NOMO-1 (cell line): ENCODE data around the gene SORBS1.

Experiments used
- DNase-seq, 2 experiments: peaks; one replicate each; lab custom pipeline; 2025; ENCODE audit not compliant: unreplicated experiment in 2 of 2; lab: John Stamatoyannopoulos, UW

Gene SORBS1

GRCh38 chr10:95395947-95396449, 165.2 kb downstream of the SORBS1 start:
- no peak for DNase-seq

- peak; percentile 12 to 18 for DNase-seq
Observed at GRCh38 chr10:95394161-95394880, 166.8 kb downstream of the SORBS1 start.

GRCh38 chr10:95392681-95393164, 168.4 kb downstream of the SORBS1 start:
- DNase-seq: no peak

- DNase-seq: no peak
Observed at GRCh38 chr10:95392217-95392584, 169.0 kb downstream of the SORBS1 start.

GRCh38 chr10:95391581-95392216, 169.5 kb downstream of the SORBS1 start:
- DNase-seq: no peak

GRCh38 chr10:95391164-95391563, 170.0 kb downstream of the SORBS1 start:
- no peak for DNase-seq

- peak in 1 of 2 experiments; percentile 18 for DNase-seq
Observed at GRCh38 chr10:95389982-95390381, 171.2 kb downstream of the SORBS1 start.

GRCh38 chr10:95389176-95389575, 172.0 kb downstream of the SORBS1 start:
- no peak for DNase-seq

- peak; percentile 14 to 50 for DNase-seq
Observed at GRCh38 chr10:95388539-95388938, 172.6 kb downstream of the SORBS1 start.

- no peak for DNase-seq
Observed at GRCh38 chr10:95388109-95388471, 173.1 kb downstream of the SORBS1 start.

- DNase-seq: no peak
Observed at GRCh38 chr10:95384011-95384704, 177.0 kb downstream of the SORBS1 start.

GRCh38 chr10:95382596-95382995, 178.6 kb downstream of the SORBS1 start:
- no peak for DNase-seq

- DNase-seq: no peak
Observed at GRCh38 chr10:95382174-95382573, 179.0 kb downstream of the SORBS1 start.

GRCh38 chr10:95377950-95378349, 183.2 kb downstream of the SORBS1 start:
- DNase-seq: no peak

- no peak for DNase-seq
Observed at GRCh38 chr10:95375418-95375817, 185.8 kb downstream of the SORBS1 start.

- peak; percentile 46 to 81 for DNase-seq
Observed at GRCh38 chr10:95374597-95375209, 186.5 kb downstream of the SORBS1 start.

- no peak for DNase-seq
Observed at GRCh38 chr10:95373660-95374059, 187.5 kb downstream of the SORBS1 start.

GRCh38 chr10:95364342-95364741, 196.8 kb downstream of the SORBS1 start:
- DNase-seq: no peak

GRCh38 chr10:95363303-95363912, 197.8 kb downstream of the SORBS1 start:
- DNase-seq: peak in 1 of 2 experiments; percentile 71

GRCh38 chr10:95360122-95360714, 201.0 kb downstream of the SORBS1 start:
- no peak for DNase-seq
